ENCODE measurements around the gene PIGM. TPM values are rescaled to one million over a fixed set of nuclear protein-coding genes. Genes with fewer than 3 reads are reported as not detected.

PIGM gene
- total and polyA plus RNA-seq, 2 of the 13 experiments (the other 11 are each of a cell fraction or from before 2014, with no cell fraction given), result 3.4 to 4.6 TPM

DNA sequence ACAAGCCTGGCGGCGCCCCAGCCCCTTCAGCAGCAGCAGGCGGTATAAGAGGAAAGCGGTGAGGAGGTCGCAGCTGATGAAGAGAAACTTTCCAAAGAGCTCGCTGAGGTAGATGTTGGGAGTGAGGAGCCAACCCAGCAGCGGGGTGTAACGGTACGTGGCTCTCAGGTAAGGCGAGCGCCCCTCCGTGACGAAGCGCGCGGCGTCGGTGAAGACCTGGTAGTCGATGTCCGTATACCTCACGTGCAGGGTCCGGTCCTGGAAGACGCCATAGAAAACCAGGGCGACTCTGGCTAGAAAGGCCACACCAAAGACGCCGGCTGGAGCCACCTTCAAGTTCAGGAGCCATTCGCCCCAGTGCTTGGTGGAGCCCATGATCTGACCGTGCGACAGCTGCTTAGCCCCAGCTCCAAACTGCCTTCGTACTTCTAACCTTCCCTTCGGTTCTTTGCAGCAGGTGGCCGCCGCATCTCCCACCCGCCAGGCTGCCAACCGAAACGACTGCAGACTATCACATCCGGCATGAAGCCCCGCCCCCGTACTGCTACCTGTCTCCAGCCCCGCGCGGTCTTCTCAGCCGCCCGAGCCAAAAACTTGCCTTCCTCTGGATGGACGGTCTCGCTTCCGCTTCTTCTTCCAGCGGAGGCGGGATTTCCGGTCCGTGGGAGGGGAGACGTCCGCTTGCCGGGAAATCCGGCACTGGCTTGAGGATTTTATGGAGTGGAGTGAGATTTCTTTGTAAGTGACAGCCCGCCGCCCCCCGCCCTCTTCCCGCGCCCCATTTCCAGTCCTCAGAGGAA, at the start of gene PIGM (continued):
- TF ChIP-seq, protein P1, sequence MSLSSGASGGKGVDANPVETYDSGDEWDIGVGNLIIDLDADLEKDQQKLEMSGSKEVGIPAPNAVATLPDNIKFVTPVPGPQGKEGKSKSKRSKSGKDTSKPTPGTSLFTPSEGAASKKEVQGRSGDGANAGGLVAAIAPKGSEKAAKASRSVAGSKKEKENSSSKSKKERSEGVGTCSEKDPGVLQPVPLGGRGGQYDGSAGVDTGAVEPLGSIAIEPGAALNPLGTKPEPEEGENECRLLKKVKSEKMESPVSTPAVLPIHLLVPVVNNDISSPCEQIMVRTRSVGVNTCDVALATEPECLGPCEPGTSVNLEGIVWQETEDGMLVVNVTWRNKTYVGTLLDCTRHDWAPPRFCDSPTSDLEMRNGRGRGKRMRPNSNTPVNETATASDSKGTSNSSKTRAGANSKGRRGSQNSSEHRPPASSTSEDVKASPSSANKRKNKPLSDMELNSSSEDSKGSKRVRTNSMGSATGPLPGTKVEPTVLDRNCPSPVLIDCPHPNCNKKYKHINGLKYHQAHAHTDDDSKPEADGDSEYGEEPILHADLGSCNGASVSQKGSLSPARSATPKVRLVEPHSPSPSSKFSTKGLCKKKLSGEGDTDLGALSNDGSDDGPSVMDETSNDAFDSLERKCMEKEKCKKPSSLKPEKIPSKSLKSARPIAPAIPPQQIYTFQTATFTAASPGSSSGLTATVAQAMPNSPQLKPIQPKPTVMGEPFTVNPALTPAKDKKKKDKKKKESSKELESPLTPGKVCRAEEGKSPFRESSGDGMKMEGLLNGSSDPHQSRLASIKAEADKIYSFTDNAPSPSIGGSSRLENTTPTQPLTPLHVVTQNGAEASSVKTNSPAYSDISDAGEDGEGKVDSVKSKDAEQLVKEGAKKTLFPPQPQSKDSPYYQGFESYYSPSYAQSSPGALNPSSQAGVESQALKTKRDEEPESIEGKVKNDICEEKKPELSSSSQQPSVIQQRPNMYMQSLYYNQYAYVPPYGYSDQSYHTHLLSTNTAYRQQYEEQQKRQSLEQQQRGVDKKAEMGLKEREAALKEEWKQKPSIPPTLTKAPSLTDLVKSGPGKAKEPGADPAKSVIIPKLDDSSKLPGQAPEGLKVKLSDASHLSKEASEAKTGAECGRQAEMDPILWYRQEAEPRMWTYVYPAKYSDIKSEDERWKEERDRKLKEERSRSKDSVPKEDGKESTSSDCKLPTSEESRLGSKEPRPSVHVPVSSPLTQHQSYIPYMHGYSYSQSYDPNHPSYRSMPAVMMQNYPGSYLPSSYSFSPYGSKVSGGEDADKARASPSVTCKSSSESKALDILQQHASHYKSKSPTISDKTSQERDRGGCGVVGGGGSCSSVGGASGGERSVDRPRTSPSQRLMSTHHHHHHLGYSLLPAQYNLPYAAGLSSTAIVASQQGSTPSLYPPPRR (CRISPR knock-in tag; IDR thresholded peaks at IDR 0.05; ENCODE audit: borderline replicate concordance), result 0 out of 2 replicates have a peak, but pooled peaks have one; percentile 18
- TF ChIP-seq SMAD1 (CRISPR knock-in tag; IDR thresholded peaks at IDR 0.05; ENCODE audit: borderline replicate concordance, low read depth), result no peak
- 0 out of 2 replicates have a peak, but pooled peaks have one; percentile 45 for TF ChIP-seq ZNF337 (CRISPR knock-in tag; IDR thresholded peaks at IDR 0.05; ENCODE audit: borderline replicate concordance, low read depth)
- TF ChIP-seq ZNF782 (CRISPR knock-in tag; IDR thresholded peaks at IDR 0.05; ENCODE audit: borderline replicate concordance), result no peak
- no peak; the same call in 1 of the 2 replicates for TF ChIP-seq ZNF816 (CRISPR knock-in tag; IDR thresholded peaks at IDR 0.05; ENCODE audit: borderline replicate concordance)
- TF ChIP-seq, protein P2, sequence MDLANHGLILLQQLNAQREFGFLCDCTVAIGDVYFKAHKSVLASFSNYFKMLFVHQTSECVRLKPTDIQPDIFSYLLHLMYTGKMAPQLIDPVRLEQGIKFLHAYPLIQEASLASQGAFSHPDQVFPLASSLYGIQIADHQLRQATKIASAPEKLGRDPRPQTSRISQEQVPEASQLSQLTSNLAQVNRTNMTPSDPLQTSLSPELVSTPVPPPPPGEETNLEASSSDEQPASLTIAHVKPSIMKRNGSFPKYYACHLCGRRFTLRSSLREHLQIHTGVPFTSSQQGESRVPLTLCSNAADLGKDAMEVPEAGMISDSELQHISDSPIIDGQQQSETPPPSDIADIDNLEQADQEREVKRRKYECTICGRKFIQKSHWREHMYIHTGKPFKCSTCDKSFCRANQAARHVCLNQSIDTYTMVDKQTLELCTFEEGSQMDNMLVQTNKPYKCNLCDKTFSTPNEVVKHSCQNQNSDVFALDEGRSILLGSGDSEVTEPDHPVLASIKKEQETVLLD (CRISPR knock-in tag; IDR thresholded peaks at IDR 0.05; ENCODE audit: low read depth), result no peak
- TF ChIP-seq, protein P3, sequence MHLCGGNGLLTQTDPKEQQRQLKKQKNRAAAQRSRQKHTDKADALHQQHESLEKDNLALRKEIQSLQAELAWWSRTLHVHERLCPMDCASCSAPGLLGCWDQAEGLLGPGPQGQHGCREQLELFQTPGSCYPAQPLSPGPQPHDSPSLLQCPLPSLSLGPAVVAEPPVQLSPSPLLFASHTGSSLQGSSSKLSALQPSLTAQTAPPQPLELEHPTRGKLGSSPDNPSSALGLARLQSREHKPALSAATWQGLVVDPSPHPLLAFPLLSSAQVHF (CRISPR knock-in tag; IDR thresholded peaks at IDR 0.05), result no peak
- TF ChIP-seq MTF2 (CRISPR knock-in tag; IDR thresholded peaks at IDR 0.05; ENCODE audit: borderline replicate concordance), result no peak
- TF ChIP-seq ZNF10 (CRISPR knock-in tag; IDR thresholded peaks at IDR 0.05; ENCODE audit: borderline replicate concordance, low read depth), result no peak
- TF ChIP-seq IKZF4 (CRISPR knock-in tag; IDR thresholded peaks at IDR 0.05; ENCODE audit: borderline replicate concordance, low read depth, not compliant biosample characterization), result peak; percentile 66
- no peak for TF ChIP-seq ZFP62 (CRISPR knock-in tag; IDR thresholded peaks at IDR 0.05)
- TF ChIP-seq, protein P4, sequence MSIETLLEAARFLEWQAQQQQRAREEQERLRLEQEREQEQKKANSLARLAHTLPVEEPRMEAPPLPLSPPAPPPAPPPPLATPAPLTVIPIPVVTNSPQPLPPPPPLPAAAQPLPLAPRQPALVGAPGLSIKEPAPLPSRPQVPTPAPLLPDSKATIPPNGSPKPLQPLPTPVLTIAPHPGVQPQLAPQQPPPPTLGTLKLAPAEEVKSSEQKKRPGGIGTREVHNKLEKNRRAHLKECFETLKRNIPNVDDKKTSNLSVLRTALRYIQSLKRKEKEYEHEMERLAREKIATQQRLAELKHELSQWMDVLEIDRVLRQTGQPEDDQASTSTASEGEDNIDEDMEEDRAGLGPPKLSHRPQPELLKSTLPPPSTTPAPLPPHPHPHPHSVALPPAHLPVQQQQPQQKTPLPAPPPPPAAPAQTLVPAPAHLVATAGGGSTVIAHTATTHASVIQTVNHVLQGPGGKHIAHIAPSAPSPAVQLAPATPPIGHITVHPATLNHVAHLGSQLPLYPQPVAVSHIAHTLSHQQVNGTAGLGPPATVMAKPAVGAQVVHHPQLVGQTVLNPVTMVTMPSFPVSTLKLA (IDR thresholded peaks at IDR 0.05), result no peak
- TF ChIP-seq, protein P5, sequence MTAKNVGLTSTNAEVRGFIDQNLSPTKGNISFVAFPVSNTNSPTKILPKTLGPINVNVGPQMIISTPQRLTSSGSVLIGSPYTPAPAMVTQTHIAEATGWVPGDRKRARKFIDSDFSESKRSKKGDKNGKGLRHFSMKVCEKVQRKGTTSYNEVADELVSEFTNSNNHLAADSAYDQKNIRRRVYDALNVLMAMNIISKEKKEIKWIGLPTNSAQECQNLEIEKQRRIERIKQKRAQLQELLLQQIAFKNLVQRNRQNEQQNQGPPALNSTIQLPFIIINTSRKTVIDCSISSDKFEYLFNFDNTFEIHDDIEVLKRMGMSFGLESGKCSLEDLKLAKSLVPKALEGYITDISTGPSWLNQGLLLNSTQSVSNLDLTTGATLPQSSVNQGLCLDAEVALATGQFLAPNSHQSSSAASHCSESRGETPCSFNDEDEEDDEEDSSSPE (CRISPR knock-in tag; IDR thresholded peaks at IDR 0.05), result peak; percentile 82
- no peak for TF ChIP-seq HMG20B (CRISPR knock-in tag; conservative IDR thresholded peaks at IDR 0.05)
- TF ChIP-seq ZNF282 (IDR thresholded peaks at IDR 0.05; ENCODE audit: partially characterized antibody), result no peak
- TF ChIP-seq ZNF446 (CRISPR knock-in tag; IDR thresholded peaks at IDR 0.05), result no peak; the same call in 1 of the 2 replicates
